ES-I3 (cell line): Measurements from ENCODE around the gene NLRX1.
"Not testable (repeated sequence)": the region's sequence is repeated elsewhere in the genome, so short reads cannot be mapped to it uniquely, and the experiment has no call there.

Source experiments
- H3K36me3 ChIP-seq: 2 replicates; pipeline ENCODE4 v1.6.1; 2013; ENCODE audit warnings: mild to moderate bottlenecking, low read length, control low read depth, moderate library complexity; ENCODE audit not compliant: insufficient read depth
- H3K4me1 ChIP-seq: 2 replicates; pipeline ENCODE4 v1.6.1; 2013; ENCODE audit warnings: mild to moderate bottlenecking, control low read depth, low read length; ENCODE audit not compliant: insufficient read depth
- H3K9ac ChIP-seq: 2 replicates; pipeline ENCODE4 v1.6.1; 2013; ENCODE audit warnings: low read depth, mild to moderate bottlenecking, low read length, moderate library complexity
- H3K9me3 ChIP-seq: 2 replicates; pipeline ENCODE4 v1.6.1; 2013; ENCODE audit warnings: mild to moderate bottlenecking, low read length, moderate library complexity; ENCODE audit not compliant: control insufficient read depth, insufficient read depth

The NLRX1 gene

GRCh38 chr11:119228535-119229287 is 60.2 kb downstream of the NLRX1 start:
- H3K9ac ChIP-seq = not testable (repeated sequence)

GRCh38 chr11:119229288-119229672 is 60.8 kb downstream of the NLRX1 start:
- H3K4me1 ChIP-seq = 0 out of 2 replicates have a peak, but pooled peaks cover 5% of the 10 kb centered on the region
- H3K36me3 ChIP-seq = no peaks in the 10 kb centered on the region
- H3K9me3 ChIP-seq = no peaks in the 10 kb centered on the region
- no peak overlapping the region for H3K9ac ChIP-seq

More at GRCh38 chr11:119228535-119229287, 60.2 kb downstream of the NLRX1 start:
- not testable (repeated sequence) for H3K9me3 ChIP-seq, H3K4me1 ChIP-seq, H3K36me3 ChIP-seq

- Histone ChIP-seq H3K9ac (no peak overlapping the region), H3K36me3 (no peaks in the 10 kb centered on the region), H3K4me1 (0 out of 2 replicates have a peak, but pooled peaks cover 5% of the 10 kb centered on the region), H3K9me3 (no peaks in the 10 kb centered on the region)
These were observed 61.2 kb downstream of the NLRX1 start for GRCh38 chr11:119229741-119230140.
